GM21528 (cell line): ENCODE results near the gene EPHB2.

ENCODE experiments used
- ATAC-seq: cut with Tn5 transposase; IDR thresholded peaks from one replicate; pipeline ENCODE4 v1.9.1; 2021; ENCODE audit warnings: mild to moderate bottlenecking, moderate library complexity; ENCODE audit not compliant: unreplicated experiment, low FRiP score

The EPHB2 gene

DNA sequence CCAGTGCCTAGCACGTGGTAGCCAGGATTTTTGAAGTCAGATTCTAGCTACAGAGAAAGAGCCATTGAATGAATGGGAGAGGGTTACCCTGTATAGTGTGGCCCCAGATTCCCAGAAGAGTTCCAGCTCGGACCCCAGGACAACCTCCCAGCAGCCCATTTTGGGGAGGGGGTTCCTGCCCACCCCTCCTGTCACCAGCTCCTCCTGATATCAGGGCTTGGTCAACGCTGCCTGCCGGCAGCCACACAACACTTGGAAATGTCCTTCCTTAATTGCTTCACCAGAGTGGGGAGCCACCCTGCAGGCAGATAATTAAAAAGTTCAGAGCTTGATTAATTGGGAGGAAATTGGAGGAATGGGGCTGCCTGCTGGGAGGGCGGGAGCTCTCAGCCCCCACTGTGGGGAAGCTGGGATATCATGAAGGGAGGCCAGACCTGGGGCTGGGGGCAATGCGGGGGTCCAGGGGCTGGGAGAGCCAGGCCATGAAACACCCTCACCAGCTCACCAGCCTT, 141.6 kb downstream of the EPHB2 start:
- ATAC-seq = no peak

DNA sequence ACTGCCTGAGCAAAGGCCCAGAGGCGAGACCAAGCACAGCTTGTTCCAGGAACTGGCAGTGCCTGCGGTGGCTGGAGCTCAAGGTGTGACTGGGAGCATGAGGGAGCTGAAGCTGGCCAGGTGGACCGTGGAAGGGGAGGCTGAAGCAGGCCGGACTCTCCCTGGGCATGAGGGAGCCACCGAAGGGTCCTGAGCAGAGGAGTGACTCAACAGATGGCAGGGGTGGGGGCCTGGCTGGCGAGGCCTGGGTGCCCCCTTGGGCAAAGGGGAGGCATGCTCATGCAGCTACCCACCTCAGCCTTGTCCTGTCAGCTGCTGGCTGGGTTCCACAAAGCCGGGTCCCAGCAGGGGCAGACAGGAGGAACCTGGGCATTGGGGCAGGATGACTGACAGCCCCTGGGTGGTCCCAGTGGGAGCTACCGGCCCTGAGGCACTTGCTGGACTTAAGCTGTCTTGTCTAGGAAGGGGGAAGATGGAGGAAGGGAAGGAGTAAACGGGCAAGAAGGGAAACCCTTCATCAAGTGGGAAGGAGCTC, 143.1 kb downstream of the EPHB2 start:
- ATAC-seq = no peak

DNA sequence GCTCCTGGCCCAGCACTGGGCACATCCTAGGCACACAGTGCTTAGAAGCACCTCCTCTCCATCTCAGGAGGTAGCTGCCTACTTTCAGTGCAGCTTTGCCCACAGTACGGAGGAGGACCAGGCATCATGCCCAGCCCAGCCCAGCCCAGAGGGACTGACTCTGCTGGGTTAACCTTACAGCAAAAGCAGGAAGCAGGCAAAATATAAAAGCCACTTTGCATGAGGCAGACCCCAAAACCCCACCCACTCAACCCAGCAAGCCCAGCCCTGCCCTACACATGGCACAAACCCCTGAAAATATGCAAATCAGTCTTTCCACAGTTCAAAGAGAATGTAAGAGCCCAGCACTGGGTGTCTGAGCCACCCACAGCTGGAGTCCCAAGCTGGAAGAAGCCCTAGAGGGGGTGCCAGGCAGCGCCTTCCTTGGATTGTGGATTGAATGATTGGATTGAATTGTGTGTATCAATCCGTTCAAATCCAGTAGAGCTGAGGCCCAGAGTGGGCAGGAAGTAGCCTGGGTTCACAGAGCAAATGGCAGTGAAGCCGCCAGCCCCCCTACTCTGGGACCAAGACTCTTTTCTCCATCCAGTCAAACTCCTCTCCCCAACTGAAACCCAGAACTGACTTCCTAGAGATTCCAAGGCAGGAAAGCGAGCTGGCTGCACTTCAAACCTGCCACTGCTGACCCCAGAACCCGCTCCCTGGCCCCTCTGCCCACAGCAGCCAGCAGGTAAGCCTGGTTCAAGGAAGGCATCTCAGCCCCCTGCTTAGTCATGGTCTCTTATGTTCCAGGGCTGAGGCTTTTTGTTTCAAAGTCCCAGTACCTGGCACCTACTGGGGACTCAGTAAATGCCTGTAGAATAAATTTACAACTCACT, 144.3 kb downstream of the EPHB2 start:
- ATAC-seq = no peak

DNA sequence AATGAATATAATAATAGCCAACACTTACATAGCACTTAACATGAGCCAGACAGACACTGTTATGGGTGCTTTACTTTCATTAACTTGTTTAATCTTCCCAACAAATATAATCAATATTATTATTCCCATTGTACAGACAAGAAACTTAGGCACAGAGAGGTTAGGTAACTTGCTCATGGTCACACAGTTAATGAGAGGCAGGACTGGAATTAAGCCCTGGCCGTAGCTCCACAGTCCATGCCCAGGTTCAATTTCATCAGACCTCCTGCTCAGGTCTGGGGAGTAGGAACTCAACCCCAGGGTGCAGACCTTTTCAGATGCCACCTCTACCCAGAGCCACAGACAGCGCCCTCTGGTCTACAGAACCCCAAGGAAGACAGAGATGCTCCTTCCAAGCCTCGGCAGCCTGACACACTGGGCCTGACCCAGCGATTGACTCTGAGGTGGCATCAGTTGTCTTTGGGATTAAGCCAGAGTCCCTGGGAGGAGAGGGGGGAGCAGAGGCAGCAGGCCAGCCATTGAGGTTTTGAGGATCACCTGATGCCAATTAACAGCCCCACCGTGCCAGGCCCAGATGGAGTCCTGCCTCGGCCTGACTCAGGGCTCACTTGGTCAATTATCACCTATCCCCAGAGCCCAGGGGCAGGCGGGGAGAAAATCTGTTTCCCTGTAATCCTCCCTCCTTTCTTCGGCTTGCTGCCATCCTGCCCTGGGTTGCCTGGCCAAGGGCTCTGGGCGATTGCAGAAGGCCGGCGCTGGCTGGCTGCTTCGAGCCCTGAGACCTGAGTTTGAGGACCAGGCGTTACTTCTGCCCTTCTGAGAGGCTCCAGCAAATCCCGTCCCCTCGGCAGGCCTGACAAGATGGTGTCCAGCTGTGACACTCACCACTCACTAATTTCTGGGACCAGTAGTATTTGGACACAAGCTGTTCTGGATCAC, 145.3 kb downstream of the EPHB2 start:
- no peak for ATAC-seq

DNA sequence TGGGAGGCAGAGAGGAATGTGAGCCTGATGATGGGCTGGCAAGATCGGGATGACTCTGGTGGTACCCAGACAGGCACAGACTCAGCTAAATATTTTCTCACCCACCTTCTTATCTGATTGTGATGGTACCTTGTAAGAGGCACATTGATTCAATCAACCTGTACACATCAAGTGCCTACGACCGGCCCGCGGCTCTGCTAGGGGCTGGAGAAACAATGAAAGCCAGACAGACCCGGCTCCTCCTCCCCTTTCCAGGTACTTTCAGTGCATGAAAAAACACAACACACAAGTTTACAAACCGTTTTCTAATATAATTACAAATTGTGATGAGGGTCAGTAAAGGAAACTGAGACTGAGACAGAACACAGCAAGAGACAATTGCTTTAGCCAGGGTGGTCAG, 147.0 kb downstream of the EPHB2 start:
- ATAC-seq = no peak

DNA sequence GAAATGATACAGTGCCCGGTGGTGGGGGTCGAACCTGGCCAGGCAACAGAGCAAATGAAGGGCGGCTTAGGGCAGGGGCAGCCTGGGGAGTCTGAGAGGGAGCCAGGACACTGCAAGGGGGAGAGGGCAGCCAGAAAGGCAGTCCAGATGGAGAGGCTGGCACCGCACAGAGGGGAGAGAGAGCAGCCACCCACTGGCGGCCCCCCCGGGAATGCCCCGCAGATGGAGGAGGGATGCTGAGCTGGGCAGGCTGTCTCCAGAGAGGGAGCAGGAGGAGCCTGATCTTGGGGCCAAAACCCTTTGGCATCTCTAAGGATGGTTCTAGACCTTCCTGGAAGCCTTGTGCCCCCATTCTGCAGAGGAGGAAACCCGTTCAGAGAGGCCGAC, 149.8 kb downstream of the EPHB2 start:
- no peak for ATAC-seq

DNA sequence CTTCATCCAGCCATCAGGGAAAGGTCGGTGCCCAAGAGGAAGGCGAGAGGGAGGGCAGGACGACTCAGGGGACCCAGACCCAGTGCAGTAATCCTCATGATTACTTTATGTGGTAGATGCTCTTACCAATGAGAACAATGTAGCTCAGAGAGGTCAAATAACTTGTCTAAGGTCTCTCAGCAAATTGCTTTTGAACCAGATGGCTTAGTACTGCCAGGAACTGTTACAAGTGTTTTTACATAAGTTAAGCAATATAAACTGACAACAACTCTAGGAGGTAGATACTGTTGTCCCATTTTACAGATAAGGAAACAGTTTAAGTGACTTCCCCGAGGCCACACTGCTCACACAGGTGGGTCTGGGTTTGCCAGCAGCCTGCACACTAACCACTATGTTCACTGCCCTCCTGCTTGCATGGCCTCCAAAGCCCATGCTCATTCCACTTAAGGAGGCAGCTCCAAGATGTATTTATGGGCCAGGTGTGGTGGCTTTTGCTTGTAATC, 150.3 kb downstream of the EPHB2 start:
- ATAC-seq = no peak

DNA sequence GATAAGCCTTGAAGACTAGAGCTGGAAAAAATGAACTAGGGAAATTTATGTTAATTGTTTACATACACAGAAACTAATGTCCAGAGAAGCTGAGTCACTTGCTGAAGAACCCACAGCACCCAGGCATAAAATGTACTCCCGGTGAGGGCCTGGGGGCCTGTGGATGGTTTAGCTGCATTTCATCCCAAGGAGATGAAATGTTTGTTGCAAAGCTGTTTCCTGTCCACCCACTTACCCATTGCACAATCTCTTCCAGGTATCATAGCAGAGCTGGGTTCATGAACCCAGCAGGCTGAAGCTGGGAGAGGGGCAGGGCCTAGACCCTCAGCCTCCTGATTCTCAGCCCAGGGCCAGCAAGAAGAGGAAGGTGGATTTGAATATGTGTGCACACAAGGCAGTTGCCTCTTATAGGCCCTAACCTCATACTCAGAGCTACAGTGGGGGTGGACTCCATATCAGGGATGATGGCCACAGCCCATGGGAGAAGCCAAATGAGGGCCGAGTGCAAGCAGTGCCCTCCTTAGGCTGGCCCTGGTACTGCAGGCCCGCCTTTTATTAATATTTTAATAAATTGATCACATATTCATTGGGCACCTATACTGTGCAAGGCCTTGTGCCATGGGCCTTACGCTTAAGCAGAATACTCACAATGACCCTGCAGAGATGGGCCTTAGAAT, 151.3 kb downstream of the EPHB2 start:
- ATAC-seq = no peak

DNA sequence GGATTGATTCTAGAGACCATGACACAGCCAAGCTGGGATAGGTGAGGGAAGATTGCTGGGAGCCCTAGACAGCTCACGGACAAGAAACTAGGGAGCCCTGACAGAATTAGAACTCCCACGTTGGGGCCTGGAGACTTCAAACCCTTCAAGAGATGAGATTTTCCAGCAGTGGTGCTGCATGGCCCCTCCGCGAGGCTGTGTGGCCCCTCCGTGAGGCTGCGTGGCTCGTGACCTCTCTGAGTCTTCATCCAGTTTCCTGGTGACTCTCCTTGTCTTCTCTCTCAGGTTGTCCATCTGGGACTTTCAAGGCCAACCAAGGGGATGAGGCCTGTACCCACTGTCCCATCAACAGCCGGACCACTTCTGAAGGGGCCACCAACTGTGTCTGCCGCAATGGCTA, 152.1 kb downstream of the EPHB2 start:
- no peak for ATAC-seq

DNA sequence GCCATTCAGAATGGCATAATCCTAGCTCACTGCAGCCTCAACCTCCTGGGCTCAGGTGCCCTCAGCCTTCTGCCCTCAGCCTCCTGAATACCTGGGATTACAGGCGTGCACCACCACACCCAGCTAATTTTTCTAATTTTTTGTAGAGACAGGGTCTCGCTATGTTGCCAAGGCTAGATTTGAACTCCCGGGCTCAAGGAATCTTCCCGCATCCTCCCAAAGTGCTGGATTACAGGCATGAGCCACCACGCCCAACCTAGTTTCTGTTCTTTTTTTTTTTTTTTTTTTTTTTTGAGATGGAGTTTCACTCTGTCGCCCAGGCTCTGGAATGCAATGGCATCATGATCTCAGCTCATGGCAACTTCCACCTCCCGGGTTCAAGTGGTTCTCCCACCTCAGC, 153.1 kb downstream of the EPHB2 start:
- ATAC-seq = no peak

DNA sequence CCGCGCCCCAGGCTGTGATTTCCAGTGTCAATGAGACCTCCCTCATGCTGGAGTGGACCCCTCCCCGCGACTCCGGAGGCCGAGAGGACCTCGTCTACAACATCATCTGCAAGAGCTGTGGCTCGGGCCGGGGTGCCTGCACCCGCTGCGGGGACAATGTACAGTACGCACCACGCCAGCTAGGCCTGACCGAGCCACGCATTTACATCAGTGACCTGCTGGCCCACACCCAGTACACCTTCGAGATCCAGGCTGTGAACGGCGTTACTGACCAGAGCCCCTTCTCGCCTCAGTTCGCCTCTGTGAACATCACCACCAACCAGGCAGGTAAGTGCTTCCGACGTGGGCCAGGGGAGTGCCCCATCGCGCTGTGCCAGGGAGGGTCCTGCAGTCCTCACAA, 154.2 kb downstream of the EPHB2 start:
- no peak for ATAC-seq

DNA sequence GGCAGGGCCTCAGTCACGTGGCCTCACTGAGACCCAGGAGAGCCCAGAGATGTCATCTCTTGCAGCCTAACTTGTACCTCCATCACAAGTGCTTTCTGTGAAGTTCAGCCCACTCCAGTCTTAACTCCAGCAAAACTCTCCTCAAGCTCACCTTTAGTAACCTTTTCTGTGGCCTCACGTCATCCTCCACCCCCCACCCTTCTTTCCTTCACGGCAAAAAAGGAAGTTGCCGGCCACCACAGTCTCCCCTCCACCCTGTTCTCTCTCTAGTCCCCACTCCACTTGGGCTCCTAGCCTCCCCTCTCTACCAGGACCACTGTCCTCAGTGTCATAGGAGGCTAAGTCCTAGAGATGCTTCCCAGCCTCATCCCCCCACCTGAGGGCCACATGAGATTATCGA, 155.1 kb downstream of the EPHB2 start:
- no peak for ATAC-seq

DNA sequence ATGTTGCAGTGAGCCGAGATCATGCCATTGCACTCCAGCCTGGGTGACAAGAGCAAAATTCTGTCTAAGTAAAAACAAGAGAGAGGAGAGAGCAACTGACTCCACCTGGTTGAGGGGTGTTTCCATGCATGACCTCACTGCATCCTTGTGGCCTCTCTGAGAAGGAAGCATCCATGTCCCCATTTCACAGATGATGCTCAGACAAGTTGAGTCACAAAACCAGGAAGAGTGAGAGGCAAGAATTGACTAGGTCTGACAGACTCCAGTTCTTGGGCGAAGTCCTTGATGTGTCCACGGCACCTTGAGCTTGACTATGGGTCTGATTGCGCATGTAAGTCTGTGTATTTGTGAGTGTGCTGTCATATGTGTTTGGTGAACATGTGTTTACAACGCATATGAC, 156.2 kb downstream of the EPHB2 start:
- ATAC-seq = no peak

DNA sequence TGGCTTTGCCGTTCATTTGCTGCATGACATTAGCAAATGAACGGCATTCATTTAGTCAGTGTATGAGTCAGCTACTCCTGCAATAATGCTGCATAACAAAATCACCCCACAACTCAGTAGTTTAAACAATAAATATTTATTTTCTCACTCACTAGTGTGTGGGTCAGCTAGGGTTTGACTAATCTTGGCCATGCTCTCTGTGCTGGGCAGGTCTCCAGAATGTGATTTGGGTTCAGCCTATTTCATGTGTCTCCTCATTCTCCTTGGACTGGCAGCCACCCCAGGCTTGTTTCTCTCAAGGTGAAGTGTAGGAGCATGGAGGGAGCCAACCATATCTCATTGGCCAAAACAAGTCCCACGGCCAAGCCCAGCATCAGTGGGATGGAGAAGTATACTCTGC, 157.7 kb downstream of the EPHB2 start:
- no peak for ATAC-seq

DNA sequence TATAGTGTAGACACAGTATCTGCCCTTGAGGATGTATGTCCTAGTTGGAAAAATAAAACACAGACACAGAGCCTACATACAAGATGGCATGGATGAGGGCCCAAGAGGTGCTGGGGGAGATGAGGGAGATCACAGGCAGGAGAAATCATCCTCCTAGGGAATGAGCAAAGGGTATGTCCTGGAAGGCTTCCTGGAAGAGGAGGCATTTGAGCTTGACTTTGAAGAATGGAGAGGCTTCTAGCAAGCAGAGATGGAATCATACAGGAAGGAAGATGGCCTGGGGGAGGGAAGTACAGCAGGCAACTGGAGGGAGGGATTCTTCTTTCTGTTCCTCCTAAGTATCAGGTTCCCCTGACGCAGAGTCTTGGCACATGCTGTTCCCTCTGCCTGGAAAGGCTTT, 158.7 kb downstream of the EPHB2 start:
- no peak for ATAC-seq

DNA sequence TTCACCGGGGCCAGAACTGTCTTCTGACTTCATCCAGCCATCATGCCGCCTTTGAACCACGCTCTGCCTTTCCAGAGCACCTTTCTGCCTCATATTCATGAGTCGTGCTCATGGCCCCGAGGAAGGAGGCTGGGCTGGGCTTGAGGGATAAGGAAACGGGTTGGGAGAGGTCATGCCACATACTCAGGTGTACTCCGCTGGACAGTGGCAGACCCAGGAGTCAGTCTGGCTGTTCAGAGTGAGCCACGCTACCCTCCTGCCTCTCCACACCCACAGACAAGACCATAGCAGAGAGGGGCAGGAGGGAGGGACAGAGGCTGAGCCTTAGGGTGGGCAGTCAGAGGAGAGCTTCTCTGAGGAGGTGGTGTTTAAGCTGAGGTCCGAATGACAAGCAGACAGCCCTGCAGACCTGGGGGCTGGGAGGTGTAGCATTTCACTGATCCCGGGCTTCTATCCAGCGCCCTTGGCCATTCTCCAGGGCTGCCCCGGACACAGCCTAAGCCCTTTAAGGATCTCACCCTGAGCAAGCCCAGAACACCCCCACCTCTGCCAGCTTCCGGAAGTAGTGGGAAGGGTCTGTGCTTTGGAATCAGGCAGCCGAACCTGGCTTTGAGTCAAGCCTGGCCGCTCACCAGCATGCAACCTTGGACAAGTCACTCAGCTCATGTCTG, 159.7 kb downstream of the EPHB2 start:
- ATAC-seq = no peak

DNA sequence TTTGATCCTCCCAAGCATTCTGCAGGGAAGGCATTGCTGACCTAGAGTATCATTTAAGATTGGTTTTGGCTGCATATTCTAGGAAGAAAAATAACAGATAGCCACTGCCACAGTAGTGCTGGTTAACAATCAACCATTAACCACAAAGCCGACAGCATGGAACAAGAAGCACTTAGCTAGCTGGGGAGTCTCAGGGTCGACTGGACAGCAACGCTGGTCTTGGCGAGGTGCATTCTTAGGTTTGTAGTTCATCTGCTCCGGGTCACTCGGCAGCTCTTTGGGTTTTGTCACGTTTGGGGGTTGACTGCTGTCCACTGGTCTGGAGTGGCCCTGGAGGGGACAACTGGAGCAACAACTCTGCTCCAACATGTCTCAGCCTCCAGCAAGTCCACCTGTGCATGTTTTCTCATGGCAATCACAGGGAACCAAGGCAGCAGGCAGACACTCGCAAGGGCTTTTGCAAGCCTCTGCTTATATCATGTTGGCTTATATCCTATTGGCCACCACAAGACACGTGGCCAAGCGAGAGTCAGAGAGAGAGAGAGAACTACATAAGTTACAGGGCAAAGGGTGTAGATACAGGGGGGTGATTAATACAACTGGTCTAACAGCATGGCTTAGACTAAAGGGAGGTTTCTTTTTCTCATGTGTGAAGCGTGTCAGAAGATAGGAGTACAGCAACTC, 162.5 kb downstream of the EPHB2 start:
- ATAC-seq = no peak

DNA sequence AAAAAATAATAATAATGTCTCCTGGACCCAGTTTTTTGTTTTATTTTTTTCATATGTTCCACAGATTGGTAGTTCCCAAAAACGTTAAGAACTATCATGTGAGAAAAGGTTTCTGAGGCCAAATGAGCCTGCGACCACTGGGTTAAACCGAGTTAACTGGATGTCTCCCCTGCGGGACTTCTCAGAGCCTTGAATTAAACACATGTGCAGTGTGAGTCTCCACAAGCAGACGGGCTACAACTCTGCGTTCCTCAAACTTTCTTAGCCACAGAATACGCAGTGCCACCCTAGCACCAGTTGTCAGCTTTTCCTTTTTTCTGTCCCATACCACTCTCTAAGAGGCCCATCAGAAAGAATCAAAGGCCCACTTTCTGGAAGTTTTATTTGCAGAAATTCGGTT, 164.1 kb downstream of the EPHB2 start:
- no peak for ATAC-seq

DNA sequence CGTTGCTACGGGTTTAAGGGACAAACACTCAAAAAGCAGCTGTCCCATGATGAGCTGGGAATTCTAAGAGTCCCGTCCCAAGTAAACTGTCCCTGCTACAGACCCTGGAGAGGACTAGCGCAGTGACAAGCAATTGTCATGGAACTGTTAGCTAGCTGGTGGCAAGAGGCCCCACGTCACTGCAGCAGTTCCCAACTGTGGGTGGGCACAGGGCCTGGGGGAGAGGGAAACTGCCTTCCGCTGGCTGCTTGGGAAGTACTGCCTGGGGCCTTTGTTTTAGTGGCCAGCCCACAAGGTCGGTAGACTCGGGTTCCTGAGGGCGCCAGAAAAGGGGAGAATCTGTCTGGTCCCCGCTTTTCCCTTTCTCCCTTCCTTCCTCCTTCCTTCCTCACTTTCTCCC, 164.6 kb downstream of the EPHB2 start:
- no peak for ATAC-seq
